HTR-8/SVneo (cell line): ENCODE data around the gene ZFYVE9.
A peak's percentile ranks its signal among the peaks of the same experiment; 100 is the strongest.
"Not testable (repeated sequence)": the region's sequence is repeated elsewhere in the genome, so short reads cannot be mapped to it uniquely, and the experiment has no call there.

Experiments used
- DNase-seq: peaks from one replicate; pipeline ENCODE4 v3.0.0; 2011; ENCODE audit warnings: low spot score, mixed read lengths; ENCODE audit not compliant: insufficient read length
- FAIRE-seq: peaks from 2 replicates; lab custom pipeline; 2011; peaks lifted over from hg19 to GRCh38; lab: Jason Lieb, UNC

ZFYVE9 gene

DNA sequence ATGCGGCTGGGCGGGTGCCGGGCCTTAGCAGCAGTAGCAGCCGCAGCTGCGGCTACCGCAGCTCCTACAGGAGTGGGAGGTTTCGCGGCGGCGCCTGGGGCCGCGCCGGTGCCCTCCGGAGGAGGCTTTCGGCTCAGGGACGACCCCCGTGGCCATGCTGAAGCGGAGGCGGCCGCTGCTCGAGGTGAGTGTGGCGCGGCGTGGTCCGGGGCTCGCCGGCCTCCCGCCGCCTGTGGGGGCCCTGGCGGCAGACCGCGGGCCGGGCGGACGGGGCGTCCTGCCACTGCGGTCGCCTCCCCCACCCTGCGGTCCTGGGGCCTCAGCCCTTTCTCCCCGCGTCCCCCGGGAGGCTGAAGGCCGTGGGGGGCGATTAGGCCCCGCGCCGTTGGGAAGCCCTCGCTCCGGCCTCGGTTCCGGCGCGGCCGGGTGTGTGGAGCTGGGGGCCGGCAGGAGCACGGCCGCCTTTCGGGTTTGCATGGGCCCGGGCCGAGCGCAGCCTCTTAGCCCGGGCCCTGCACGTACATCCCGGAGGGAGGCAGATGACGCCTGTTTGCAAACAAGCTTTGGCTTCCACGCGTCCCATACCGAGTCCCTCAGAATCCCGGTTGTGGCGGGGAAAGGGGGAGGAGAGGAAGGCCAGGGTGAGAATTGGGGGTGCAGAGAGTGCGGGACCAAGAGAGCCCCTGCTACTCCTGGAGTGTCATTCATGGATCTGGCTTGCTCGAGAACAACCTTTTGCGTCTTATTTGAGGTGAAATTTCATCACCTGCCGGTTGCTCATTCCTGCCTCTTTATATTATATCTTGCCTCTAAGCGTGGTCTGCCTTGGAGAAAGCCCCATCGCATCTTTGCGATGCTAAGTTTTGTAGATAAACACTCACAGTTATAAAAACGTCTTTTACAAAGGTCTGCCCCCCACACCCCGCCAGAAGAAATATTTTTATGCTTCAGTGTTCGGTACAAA, 613 bp downstream of the ZFYVE9 start:
- DNase-seq (peak; percentile 20), FAIRE-seq (no peak)

DNA sequence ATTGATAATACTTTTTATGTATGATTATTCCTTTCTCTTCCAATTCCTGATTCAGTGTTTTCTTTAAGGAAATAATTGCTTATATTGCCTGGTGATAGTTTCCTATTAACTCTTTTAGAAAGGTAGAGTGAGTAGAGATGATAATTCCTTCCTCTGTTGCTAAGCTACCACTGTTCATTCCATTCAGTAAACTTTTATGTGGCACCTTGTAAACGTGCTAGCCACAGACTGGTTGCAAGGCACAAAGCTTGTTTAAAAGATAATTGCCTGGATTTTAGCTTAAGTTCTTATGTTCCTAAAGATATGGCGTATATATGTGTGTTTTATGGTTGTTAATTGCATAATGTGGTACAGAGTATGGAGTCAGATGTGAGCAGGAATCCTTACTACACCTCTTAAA, 3.2 kb downstream of the ZFYVE9 start:
- DNase-seq (no peak), FAIRE-seq (no peak)

DNA sequence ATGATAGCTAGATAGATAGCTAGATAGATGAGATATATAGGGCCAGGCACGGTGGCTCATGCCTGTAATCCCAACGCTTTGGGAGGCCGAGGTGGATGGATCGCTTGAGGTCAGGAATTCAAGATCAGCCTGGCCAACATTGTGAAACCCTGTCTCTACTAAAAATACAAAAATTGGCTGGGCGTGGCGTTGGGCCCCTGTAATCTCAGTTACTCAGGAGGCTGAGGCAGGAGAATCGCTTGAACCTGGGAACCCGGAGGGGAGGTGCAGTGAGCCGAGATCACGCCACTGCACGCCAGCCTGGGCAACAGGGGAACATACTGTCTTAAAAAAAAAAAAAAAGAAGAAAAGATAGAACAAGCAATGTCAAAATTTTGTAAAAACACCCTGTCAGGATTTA, 8.6 kb downstream of the ZFYVE9 start:
- DNase-seq, FAIRE-seq: not testable (repeated sequence)

DNA sequence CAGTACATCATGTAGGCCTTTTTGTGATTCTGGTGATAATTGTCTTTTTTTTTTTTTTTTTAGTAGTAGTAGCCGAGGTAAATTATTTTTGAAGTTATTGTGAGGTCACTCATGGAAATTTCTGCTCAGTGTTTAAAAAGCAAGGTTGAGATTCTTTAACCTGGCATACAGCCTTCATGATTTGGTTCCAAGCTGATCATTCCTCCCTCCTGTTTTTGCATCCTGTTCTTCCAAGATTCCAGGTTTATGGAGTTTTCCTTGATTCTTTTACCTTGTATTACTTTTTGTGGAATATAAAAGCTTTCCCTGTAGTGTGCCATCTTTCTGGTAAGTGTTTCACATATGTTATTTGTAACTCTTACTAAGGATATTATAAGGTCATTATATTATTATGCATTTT, 9.1 kb downstream of the ZFYVE9 start:
- DNase-seq, result no peak
- FAIRE-seq, result no peak

GRCh38 chr1:52152572-52152971, 10.7 kb downstream of the ZFYVE9 start:
- FAIRE-seq, result no peak
- DNase-seq, result no peak

- DNase-seq (no peak), FAIRE-seq (no peak)
Observed at GRCh38 chr1:52153010-52153409, 11.1 kb downstream of the ZFYVE9 start.

- FAIRE-seq (no peak), DNase-seq (no peak)
Observed at GRCh38 chr1:52153898-52154297, 12.0 kb downstream of the ZFYVE9 start.

DNA sequence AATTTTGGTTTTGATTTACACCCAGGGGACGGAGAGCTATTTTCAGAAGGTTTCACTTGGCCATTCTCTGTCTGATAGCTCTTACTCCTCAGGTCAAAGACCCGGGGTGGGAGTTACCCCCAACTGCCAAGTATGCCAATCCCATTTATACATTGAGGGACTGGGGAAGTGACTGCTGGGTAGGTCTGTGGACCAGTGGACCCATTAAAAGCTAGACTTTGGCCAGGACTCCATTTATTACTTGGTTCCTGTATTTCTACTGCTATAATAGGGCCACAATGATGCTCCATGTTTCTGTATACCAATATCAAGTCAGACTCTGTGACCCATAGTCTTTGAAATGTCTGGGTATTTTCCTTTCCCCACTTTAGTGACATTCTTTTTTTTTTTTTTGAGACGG, 14.6 kb downstream of the ZFYVE9 start:
- no peak for FAIRE-seq

DNA sequence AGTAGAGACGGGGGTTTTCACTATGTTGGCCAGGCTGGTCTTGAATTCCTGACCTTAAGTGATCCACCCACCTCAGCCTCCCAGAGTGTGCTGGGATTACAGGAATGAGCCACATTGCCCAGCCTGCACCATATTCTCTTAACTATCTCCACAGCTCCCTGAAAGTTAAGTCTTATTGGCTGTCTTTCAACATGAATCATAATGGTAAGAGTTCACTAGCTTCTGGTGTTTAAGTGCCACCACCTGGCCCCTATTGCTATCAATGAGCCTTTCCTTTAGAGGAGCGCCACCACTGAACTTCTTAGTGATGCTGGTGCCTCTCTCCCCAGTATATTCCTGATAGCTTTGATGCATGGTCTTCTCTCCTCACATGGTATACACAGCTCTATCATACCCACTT, 15.7 kb downstream of the ZFYVE9 start:
- no peak for FAIRE-seq

More for the DNA sequence above, 14.6 kb downstream of the ZFYVE9 start:
- no peak for DNase-seq

DNA sequence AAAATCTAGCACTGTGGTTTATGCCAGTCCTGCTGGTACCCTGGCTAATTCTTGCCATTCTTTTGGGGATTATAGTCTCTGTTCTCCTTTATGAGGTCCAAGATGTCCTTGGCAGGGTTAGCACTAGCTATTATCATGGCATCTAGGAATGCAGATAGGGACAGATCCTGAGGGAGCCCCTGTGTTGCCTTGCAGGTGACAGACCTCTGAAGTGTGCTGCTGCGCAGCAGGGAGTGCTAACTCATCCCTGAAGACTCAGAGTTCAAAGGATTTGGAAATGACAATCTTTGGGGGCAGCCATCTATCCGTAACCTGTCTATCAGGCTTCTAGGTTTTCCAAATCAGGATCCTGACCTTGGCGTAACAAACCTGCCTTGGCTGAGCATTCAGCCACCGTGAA, 16.3 kb downstream of the ZFYVE9 start:
- DNase-seq, result no peak
- FAIRE-seq, result no peak

More for the DNA sequence above, 15.7 kb downstream of the ZFYVE9 start:
- no peak for DNase-seq

GRCh38 chr1:52159033-52159789, 17.3 kb downstream of the ZFYVE9 start:
- FAIRE-seq (no peak), DNase-seq (no peak)

GRCh38 chr1:52162947-52163346, 21.1 kb downstream of the ZFYVE9 start:
- no peak for DNase-seq
- FAIRE-seq, result no peak

- FAIRE-seq (no peak), DNase-seq (no peak)
Observed at GRCh38 chr1:52164604-52165003, 22.7 kb downstream of the ZFYVE9 start.

DNA sequence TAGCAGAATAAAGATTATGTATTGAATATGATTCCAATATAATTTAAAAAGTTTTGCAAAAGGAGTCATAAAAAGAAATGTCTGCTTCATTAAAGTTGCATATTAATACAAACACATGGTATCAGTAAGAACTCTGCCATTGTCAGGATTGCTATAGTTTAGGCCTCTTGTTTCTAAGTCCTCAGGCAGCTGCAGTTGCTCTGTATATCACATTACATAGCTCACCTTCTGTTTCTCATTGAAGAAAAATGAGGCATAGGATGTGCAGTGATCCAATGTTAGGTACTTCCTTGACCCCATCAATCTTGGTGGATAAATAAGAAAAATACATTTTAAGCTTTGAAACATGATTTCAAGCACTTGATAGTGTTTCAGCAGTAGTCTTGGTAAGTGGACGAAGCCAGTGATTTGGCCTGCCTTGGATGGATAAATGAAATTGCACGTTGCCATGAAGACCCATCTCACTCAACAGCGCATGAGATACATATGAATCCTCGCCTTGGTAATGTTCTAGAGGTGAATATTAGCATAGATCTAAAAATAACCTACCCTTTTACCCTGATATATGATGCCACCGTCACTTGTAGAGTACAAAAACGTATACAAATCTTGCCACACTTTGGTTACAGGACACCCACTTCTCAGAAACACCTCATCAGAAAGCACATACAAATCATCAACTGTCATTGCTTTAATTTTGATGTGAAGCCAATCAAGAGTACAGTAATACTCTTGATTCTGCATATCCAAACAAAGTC, 25.3 kb downstream of the ZFYVE9 start:
- DNase-seq, result no peak
- no peak for FAIRE-seq

GRCh38 chr1:52168373-52169080, 26.6 kb downstream of the ZFYVE9 start:
- FAIRE-seq (no peak), DNase-seq (no peak)

DNA sequence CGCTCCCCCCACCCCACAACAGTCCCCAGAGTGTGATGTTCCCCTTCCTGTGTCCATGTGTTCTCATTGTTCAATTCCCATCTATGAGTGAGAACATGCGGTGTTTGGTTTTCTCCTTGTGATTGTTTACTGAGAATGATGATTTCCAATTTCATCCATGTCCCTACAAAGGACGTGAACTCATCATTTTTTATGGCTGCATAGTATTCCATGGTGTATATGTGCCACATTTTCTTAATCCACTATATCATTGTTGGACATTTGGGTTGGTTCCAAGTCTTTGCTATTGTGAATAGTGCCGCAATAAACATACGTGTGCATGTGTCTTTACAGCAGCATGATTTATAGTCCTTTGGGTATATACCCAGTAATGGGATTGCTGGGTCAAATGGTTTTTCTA, 29.3 kb downstream of the ZFYVE9 start:
- FAIRE-seq, DNase-seq: not testable (repeated sequence)

DNA sequence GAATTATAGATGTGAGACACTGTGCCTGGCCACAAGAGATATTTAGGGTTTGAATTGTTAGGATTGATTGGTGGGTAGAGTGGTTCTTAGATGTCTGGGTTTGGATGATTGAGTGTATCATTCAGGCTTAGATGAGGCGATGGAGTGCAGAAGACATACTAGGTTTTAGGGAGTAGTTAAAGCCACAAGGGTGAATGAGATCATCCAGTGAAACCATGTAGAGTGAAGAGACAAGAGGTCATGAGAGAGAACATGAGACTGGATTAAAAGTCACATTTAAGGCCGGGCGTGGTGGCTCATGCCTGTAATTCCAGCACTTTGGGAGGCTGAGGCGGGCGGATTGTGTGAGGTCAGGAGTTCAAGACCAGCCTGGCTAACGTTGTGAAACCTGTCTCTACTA, 37.2 kb downstream of the ZFYVE9 start:
- DNase-seq (no peak), FAIRE-seq (no peak)

GRCh38 chr1:52180176-52180575, 38.3 kb downstream of the ZFYVE9 start:
- FAIRE-seq, result no peak
- DNase-seq, result no peak

DNA sequence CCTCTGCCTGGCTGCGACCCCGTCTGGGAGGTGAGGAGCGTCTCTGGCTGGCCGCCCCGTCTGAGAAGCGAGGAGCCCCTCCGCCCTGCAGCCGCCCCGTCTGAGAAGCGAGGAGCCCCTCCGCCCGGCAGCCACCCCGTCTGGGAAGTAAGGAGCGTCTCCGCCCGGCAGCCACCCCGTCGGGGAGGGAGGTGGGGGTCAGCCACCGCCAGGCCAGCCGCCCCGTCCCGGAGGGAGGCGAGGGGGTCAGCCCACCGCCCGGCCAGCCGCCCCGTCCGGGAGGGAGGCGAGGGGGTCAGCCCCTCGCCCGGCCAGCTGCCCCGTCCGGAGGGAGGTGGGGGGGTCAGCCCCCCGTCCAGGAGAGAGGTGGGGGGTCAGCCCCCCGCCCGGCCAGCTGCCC, 39.9 kb downstream of the ZFYVE9 start:
- not testable (repeated sequence) for FAIRE-seq, DNase-seq

DNA sequence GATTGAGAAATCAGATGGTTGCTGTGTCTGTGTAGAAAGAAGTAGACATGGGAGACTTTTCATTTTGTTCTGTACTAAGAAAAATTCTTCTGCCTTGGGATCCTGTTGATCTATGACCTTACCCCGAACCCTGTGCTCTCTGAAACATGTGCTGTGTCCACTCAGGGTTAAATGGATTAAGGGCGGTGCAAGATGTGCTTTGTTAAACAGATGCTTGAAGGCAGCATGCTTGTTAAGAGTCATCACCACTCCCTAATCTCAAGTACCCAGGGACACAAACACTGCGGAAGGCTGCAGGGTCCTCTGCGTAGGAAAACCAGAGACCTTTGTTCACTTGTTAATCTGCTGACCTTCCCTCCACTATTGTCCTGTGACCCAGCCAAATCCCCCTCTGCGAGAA, 40.4 kb downstream of the ZFYVE9 start:
- not testable (repeated sequence) for FAIRE-seq

More for the DNA sequence above, 40.4 kb downstream of the ZFYVE9 start:
- DNase-seq, result not testable (repeated sequence)
